Body of pancreas (tissue), 4 donors: ENCODE results near the gene EPHA8.

Source experiments
- CTCF ChIP-seq, 7 experiments: fragments of 450-650 bp in 4 of 7; fragments of 200-600 bp in 3 of 7; sonication (generic) in 3 of 7; IDR thresholded peaks; one replicate each; pipeline ENCODE4 v1.5.1; 2016 to 2019; ENCODE audit warnings: antibody characterized with exemption in 7 of 7
- POLR2A ChIP-seq, 3 donors: fragments of 450-650 bp; IDR thresholded peaks; one replicate each; pipeline ENCODE4 v1.6.1; 2016; ENCODE audit warnings: antibody characterized with exemption in 3 of 3, mild to moderate bottlenecking in 2 of 3

GRCh38 chr1:22612671-22613571, 49.6 kb downstream of the EPHA8 start:
- TF ChIP-seq CTCF (IDR thresholded peaks at IDR 0.05) (no peak), POLR2A (IDR thresholded peaks at IDR 0.05) (no peak)
